K562 (cell line): ENCODE results near the gene PEAR1. TPM values are rescaled to one million over a fixed set of nuclear protein-coding genes. Genes with fewer than 3 reads are reported as not detected.
A peak's percentile ranks its signal among the peaks of the same experiment; 100 is the strongest.

Experiments used
- DMBX1 ChIP-seq: fragments of 250-450 bp; sonication (Bioruptor Pico); IDR thresholded peaks from 2 replicates; pipeline ENCODE4 v1.8.0; 2022; ENCODE audit warnings: inconsistent platforms, mild to moderate bottlenecking, moderate library complexity, borderline replicate concordance
- HDAC1 ChIP-seq, 2 experiments: fragments of 450-650 bp; IDR thresholded peaks; 2 replicates each; pipeline ENCODE4 v1.6.1; 2016 to 2017; ENCODE audit warnings: inconsistent platforms in 1 of 2, mild to moderate bottlenecking in 1 of 2, moderate library complexity in 1 of 2
- HDAC2 ChIP-seq: fragments of 450-650 bp; IDR thresholded peaks from 2 replicates; pipeline ENCODE4 v1.6.1; 2016; ENCODE audit warnings: mild to moderate bottlenecking
- KDM1A ChIP-seq, 2 experiments: fragments of 450-650 bp; IDR thresholded peaks; 2 replicates each; pipeline ENCODE4 v1.6.1; 2016; ENCODE audit warnings: mild to moderate bottlenecking in 2 of 2
- MECOM ChIP-seq: fragments of 250-450 bp; sonication (Bioruptor Pico); IDR thresholded peaks from 2 replicates; pipeline ENCODE4 v1.8.0; 2022; ENCODE audit warnings: inconsistent platforms
- MEF2D ChIP-seq: conservative IDR thresholded peaks from 2 replicates; pipeline ENCODE4 v1.6.1; 2016; ENCODE audit warnings: low read depth, missing genetic modification characterization, missing compliant biosample characterization
- MGA ChIP-seq: fragments of 450-650 bp; IDR thresholded peaks from 2 replicates; pipeline ENCODE4 v1.6.1; 2016; ENCODE audit warnings: mild to moderate bottlenecking, moderate library complexity
- NCOR1 ChIP-seq: fragments of 450-650 bp; IDR thresholded peaks from 2 replicates; pipeline ENCODE4 v1.6.1; 2016; ENCODE audit warnings: mild to moderate bottlenecking, moderate library complexity
- NFYB ChIP-seq: IDR thresholded peaks from 2 replicates; pipeline ENCODE4 v1.6.1; 2011; ENCODE audit warnings: mild to moderate bottlenecking, moderate library complexity; ENCODE audit not compliant: insufficient read length; ENCODE audit errors: extremely low read depth
- SOX6 ChIP-seq: fragments of 450-650 bp; IDR thresholded peaks from 2 replicates; pipeline ENCODE4 v1.6.1; 2014; ENCODE audit warnings: mild to moderate bottlenecking
- TEAD4 ChIP-seq, 2 experiments: sonication (generic) in 1 of 2; formaldehyde crosslinking in 1 of 2; IDR thresholded peaks; 2 replicates each; pipeline versions ENCODE4 v1.6.1 to v1.8.0; 2012 to 2022; ENCODE audit warnings: borderline replicate concordance in 1 of 2, inconsistent platforms in 1 of 2, low read length in 1 of 2, mild to moderate bottlenecking in 1 of 2, missing genetic modification reagents in 1 of 2
- TFAM ChIP-seq: fragments of 250-450 bp; sonication (Bioruptor Pico); conservative IDR thresholded peaks from 2 replicates; pipeline ENCODE4 v1.5.0; 2021; ENCODE audit warnings: mild to moderate bottlenecking, moderate library complexity
- ZNF239 ChIP-seq: fragments of 250-450 bp; sonication (Bioruptor Pico); IDR thresholded peaks from 2 replicates; pipeline ENCODE4 v1.4.0; 2020; ENCODE audit warnings: mild to moderate bottlenecking
- ZNF77 ChIP-seq: fragments of 250-450 bp; sonication (Bioruptor Pico); IDR thresholded peaks from 2 replicates; pipeline ENCODE4 v1.5.0; 2020
- polyA plus RNA-seq, 8 experiments: library from polyadenylated mRNA; depleted of rRNA in 4 of 8; stranded (reverse) in 5 of 8; unstranded in 3 of 8; fragments of >200 nt; fragmentation: Nextera tagmentation in 2 of 8; fragmentation: Illumina TruSeq in 1 of 8; extraction: Ambion mirVana in 2 of 8; extraction: Trizol in 1 of 8; gene quantifications; 2 replicates each; pipeline versions ENCODE4 v1.2.1 to v1.2.3, GENCODE V29; 2011 to 2014; ENCODE audit warnings: inconsistent platforms in 1 of 8, missing spikeins in 1 of 8
- total RNA-seq, 7 experiments: library from RNA; depleted of rRNA in 6 of 7; stranded (reverse); fragments of >200 nt in 6 of 7; fragmentation: Illumina TruSeq in 2 of 7; extraction: Trizol in 2 of 7; gene quantifications; 2 replicates each; pipeline versions ENCODE4 v1.2.1 to v1.2.3, GENCODE V29; 2011 to 2021; ENCODE audit warnings: low replicate concordance in 1 of 7
- TF ChIP-seq, protein P1 (sequence below): sonication (generic); formaldehyde crosslinking; IDR thresholded peaks from 2 replicates; pipeline ENCODE4 v1.8.1; 2022; ENCODE audit warnings: missing genetic modification reagents
- TF ChIP-seq, protein P2 (sequence below), 2 experiments: fragments of 250-450 bp in 1 of 2; fragments of 450-650 bp in 1 of 2; sonication (Bioruptor Pico) in 1 of 2; IDR thresholded peaks; 2 replicates each; pipeline versions ENCODE4 v1.6.1 to v1.8.0; 2016 to 2021; ENCODE audit warnings: mild to moderate bottlenecking in 2 of 2, moderate library complexity in 2 of 2, missing compliant biosample characterization in 1 of 2, missing genetic modification characterization in 1 of 2

PEAR1 gene
- total and polyA plus RNA-seq, 9 of the 15 experiments (the other 6 are each of a cell fraction or from before 2014, with no cell fraction given): 0.87 to 13.9 (median 6.1) TPM

DNA sequence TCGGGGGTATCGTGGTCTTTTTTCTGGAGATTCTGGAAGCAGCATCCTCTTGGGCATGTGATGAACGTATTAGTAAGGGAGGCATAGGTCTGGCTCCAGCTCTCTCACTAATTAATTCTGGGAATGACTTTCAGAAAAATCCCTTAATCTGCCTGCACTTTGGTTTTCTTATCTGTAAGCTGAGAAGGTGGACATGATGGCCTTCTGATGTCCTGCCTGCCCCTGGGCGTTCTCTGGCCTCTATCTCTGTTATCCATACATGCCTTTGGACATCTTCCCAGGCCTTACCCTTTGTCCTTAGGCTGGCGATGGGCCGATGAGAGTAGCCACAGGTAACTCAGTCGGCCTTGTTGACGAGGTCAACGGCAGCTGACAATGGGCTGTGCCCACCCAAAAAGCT is 24.1 kb upstream of the PEAR1 start (continued):
- TF ChIP-seq TEAD4 (IDR thresholded peaks at IDR 0.05; ENCODE audit: low read length): peak; percentile 69
- no peak for TF ChIP-seq TEAD4 (CRISPR knock-in tag; IDR thresholded peaks at IDR 0.05; ENCODE audit: borderline replicate concordance)
- no peak for TF ChIP-seq TFAM (CRISPR knock-in tag)
- no peak for TF ChIP-seq MEF2D (tag)
- no peak for TF ChIP-seq NFYB
- TF ChIP-seq MGA: no peak
- peak; percentile 80 for TF ChIP-seq MECOM (CRISPR knock-in tag)
- TF ChIP-seq DMBX1 (CRISPR knock-in tag): no peak
- peak; percentile 84 for TF ChIP-seq SOX6
- TF ChIP-seq ZNF239: no peak
- TF ChIP-seq NCOR1: peak; percentile 46; the same call in 1 of the 2 replicates
- TF ChIP-seq, protein P1, sequence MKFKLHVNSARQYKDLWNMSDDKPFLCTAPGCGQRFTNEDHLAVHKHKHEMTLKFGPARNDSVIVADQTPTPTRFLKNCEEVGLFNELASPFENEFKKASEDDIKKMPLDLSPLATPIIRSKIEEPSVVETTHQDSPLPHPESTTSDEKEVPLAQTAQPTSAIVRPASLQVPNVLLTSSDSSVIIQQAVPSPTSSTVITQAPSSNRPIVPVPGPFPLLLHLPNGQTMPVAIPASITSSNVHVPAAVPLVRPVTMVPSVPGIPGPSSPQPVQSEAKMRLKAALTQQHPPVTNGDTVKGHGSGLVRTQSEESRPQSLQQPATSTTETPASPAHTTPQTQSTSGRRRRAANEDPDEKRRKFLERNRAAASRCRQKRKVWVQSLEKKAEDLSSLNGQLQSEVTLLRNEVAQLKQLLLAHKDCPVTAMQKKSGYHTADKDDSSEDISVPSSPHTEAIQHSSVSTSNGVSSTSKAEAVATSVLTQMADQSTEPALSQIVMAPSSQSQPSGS (CRISPR knock-in tag): no peak
- peak in 1 of 2 experiments; percentile 33; a peak in 1 of 4 replicates for TF ChIP-seq HDAC1 (IDR thresholded peaks at IDR 0.05)
- TF ChIP-seq ZNF77 (CRISPR knock-in tag): no peak
- peak; percentile 51; the same call in 1 of the 2 replicates for TF ChIP-seq HDAC2
- TF ChIP-seq KDM1A (IDR thresholded peaks at IDR 0.05): peak; percentile 46 to 56; a peak in 2 of 4 replicates
- TF ChIP-seq, protein P2, sequence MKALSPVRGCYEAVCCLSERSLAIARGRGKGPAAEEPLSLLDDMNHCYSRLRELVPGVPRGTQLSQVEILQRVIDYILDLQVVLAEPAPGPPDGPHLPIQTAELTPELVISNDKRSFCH (CRISPR knock-in tag; IDR thresholded peaks at IDR 0.05): no peak
- TF ChIP-seq, protein P2 (tag; IDR thresholded peaks at IDR 0.05): 0 out of 2 replicates have a peak, but pooled peaks have one; percentile 19
